ENCODE measurements around the gene NEDD4.

The NEDD4 gene

GRCh38 chr15:55993111-55993803, at the start of gene NEDD4:
NEDD4 (minus strand) TSS chr15:55993612; CDS start chr15:55993555, 57 bp downstream.
- peak; percentile 77 for TF ChIP-seq CTCF (IDR thresholded peaks at IDR 0.05; ENCODE audit: control extremely low read depth, extremely low read depth, low read depth, missing control alignments)
- ChIA-PET POLR2A (no interaction called here), CTCF (interaction anchor here (0.8 to 1.3 kb wide), 3 partner anchors 8 to 19 kb away, joined by 3 to 4 read pairs (median 4); no protein-coding TSS in a partner anchor)
- DNase-seq (ENCODE audit: extremely low spot score): peak; percentile 89

GRCh38 chr15:56042498-56042897, 49.1 kb upstream of the NEDD4 start:
- DNase-seq (ENCODE audit: extremely low spot score): no peak
- ChIA-PET POLR2A (no interaction called here), CTCF (interaction anchor here (1.6 kb wide), 1 partner anchor 10 kb away, joined by 8 read pairs; no protein-coding TSS in a partner anchor)
- no peak for TF ChIP-seq CTCF (IDR thresholded peaks at IDR 0.05; ENCODE audit: control extremely low read depth, extremely low read depth, low read depth, missing control alignments)

- no peak for TF ChIP-seq CTCF (IDR thresholded peaks at IDR 0.05; ENCODE audit: control extremely low read depth, extremely low read depth, low read depth, missing control alignments)
- POLR2A ChIA-PET: no interaction called here
- CTCF ChIA-PET: interaction anchor here (1.6 kb wide), 1 partner anchor 11 kb away, joined by 8 read pairs; no protein-coding TSS in a partner anchor
- no peak for DNase-seq (ENCODE audit: extremely low spot score)
Measured at GRCh38 chr15:56042031-56042430, 48.6 kb upstream of the NEDD4 start.

GRCh38 chr15:56040081-56041035, 46.9 kb upstream of the NEDD4 start:
- POLR2A ChIA-PET: no interaction called here
- no peak for DNase-seq (ENCODE audit: extremely low spot score)

GRCh38 chr15:56038707-56039106, 45.3 kb upstream of the NEDD4 start:
- no peak for DNase-seq (ENCODE audit: extremely low spot score)
- TF ChIP-seq CTCF (IDR thresholded peaks at IDR 0.05; ENCODE audit: control extremely low read depth, extremely low read depth, low read depth, missing control alignments): no peak
- CTCF ChIA-PET: no interaction called here
- POLR2A ChIA-PET: no interaction called here

More at GRCh38 chr15:56040081-56041035, 46.9 kb upstream of the NEDD4 start:
- CTCF ChIA-PET: interaction anchor here (0.7 to 1.6 kb wide), 3 partner anchors 12 to 15 kb away, joined by 3 to 8 read pairs (median 4); no protein-coding TSS in a partner anchor
- TF ChIP-seq CTCF (IDR thresholded peaks at IDR 0.05; ENCODE audit: control extremely low read depth, extremely low read depth, low read depth, missing control alignments): no peak

- ChIA-PET CTCF (no interaction called here), POLR2A (no interaction called here)
- TF ChIP-seq CTCF (IDR thresholded peaks at IDR 0.05; ENCODE audit: control extremely low read depth, extremely low read depth, low read depth, missing control alignments): no peak
- no peak for DNase-seq (ENCODE audit: extremely low spot score)
Measured at GRCh38 chr15:56038015-56038414, 44.6 kb upstream of the NEDD4 start.
